Stimulated activated CD4-positive, alpha-beta T cell treated with anti-CD3 and anti-CD28 coated beads, Interleukin-1b, Interleukin-23, amount 100 ng/mL, for 4 hours (primary cell): ENCODE data around the gene RFT1.

ENCODE experiments used
- DNase-seq, 2 donors: peaks; one replicate each; pipeline ENCODE4 v3.0.0-alpha.2; 2020; ENCODE audit warnings: low read depth in 2 of 2

The RFT1 gene

GRCh38 chr3:53091011-53091410 is 39.2 kb downstream of the RFT1 start:
- DNase-seq, result no peak

DNA sequence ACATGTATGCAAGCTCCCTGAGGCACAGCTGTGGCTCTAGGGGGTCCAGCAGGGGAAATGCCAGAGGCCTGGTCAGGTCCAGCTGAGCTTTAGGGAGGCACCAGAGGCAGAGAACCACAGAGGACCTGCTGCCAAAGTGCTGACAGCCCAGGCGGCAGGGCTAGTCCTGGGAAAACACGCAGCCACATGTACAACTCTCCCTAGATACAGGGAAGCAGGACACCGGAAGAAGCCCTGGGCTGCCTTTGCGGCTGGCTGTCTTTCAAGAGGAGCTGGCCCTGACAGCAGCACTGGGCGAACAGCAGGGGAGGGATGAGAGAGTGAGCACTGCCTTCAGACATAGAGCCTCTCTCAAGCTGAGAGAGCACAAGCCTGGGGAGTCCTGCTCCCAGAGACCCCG is 40.7 kb downstream of the RFT1 start:
- DNase-seq, result no peak

GRCh38 chr3:53085476-53085875 is 44.8 kb downstream of the RFT1 start:
- no peak for DNase-seq

GRCh38 chr3:53084310-53085001 is 45.8 kb downstream of the RFT1 start:
- no peak for DNase-seq

- no peak for DNase-seq
Measured at GRCh38 chr3:53083949-53084309, 46.3 kb downstream of the RFT1 start.

DNA sequence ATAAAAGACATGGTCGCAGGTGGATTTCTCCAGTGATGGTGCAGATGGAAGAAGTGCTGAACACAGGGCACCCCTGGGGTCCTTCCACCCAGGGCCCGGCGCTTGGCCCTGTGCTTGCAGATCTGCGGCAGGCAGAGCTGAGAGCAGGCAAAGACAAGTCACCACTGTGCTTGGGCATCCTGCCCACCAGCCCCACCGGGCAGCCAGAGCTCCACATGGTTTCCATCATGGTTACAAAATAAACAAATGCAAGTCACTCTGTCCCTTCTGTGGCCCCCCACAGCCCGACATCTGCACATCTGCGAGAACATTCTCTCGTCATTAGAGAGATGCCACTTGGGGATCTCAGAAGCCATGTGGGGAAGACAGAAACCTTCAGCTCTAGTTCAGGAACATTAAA is 46.7 kb downstream of the RFT1 start:
- no peak for DNase-seq

GRCh38 chr3:53082736-53083135 is 47.5 kb downstream of the RFT1 start:
- DNase-seq, result no peak

DNA sequence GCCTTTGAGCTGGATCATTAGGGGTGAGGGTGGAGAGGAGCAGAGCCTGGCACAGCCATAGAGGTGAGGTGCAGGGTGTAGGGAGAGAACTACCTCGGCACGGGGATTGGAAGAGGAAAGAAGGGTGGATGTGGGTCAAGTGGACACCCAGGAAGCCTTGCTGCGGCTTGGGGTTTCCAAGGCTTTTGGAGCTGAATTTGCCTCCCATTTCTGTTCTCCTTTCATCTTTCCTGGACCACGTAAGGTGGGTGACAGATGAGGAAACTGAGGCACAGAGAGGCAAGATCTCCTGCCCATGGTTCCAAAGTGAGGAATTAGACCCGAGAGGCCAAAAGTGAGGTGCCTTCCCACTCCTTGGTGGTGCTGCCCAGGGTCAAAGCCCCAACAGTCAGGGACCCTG is 48.9 kb downstream of the RFT1 start:
- no peak for DNase-seq

DNA sequence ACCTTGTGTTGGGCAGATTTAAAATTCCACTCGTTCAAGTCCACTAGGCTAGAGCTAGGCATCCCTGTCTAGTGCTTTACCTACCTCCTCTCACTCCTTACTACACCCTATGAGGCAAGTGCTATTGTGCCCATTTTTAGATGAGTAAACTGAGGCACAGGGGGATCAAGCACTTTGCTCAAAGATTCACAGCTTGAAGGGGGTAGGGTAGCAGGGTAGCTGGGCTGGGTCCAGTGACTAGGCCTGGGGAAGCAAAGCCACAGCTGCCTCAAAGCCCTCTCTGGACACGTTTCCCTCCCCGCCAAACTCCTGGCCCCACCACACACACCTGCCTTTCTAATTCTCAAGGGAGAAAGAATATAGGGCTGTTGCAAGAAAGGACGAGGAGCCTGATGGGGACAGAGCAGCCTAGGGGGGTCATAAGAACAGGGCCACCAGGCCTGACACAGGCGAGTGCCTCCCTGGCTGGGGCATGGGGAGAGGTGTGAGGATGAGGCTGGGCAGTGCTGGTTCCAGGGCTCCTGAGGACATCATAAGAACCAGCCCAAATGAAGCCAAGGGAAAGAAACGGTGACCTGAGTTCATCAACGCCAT is 49.5 kb downstream of the RFT1 start:
- no peak for DNase-seq

DNA sequence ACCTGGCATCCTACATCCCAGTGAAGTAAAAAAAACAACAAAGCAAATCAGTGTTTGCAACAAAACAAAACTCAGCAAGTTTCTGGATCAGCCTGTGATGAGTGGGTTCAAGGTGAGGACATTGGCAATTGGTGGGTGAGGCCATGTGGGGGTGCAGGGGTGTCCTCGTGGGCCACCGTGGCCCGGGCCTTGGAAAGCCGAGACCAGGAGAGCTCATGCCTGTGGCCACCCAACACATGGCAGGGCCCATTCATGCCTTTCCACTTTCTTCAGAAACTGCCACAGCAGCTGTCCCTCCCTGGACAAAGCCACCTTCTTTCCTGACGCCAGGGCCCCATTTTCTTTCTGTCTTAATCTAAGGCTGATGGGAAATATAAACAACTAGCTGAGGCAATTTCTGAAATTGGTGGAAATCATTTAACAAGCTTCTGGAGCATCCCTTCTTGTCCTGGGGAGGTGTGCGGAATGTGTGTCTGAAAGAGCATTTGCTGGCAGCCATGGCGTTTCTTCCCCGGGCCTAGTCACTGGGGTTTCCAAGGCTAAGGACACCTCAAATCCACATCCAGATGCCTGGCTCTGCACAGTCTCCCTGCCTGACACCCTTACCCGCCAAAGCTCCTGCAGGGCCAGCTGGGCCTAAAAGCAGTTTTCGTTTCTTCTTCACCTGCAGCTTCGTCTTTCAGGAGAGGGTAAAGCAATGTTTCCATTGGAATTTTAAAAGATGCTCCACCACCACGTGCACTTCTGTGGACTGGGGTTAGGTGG is 50.3 kb downstream of the RFT1 start:
- DNase-seq, result no peak

DNA sequence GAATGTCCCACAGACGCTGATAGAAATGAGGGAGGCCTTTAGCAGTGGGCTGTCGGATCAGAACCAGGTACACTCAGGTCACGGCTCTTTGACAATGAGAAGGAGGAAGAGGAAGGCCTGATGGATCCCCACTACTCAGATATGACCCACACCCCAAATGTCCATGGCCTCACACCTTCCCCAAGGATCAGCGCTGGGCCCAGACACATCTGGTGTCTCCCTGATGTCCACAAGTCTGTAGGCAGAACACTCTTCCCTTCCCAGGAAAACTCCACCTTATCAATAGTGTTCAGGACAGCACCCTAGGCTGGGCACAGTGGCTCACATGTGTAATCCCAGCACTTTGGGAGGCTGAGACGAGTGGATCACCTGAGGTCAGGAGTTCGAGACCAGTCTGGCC is 51.1 kb downstream of the RFT1 start:
- DNase-seq, result no peak

- no peak for DNase-seq
Measured at GRCh38 chr3:53078656-53079055, 51.6 kb downstream of the RFT1 start.

DNA sequence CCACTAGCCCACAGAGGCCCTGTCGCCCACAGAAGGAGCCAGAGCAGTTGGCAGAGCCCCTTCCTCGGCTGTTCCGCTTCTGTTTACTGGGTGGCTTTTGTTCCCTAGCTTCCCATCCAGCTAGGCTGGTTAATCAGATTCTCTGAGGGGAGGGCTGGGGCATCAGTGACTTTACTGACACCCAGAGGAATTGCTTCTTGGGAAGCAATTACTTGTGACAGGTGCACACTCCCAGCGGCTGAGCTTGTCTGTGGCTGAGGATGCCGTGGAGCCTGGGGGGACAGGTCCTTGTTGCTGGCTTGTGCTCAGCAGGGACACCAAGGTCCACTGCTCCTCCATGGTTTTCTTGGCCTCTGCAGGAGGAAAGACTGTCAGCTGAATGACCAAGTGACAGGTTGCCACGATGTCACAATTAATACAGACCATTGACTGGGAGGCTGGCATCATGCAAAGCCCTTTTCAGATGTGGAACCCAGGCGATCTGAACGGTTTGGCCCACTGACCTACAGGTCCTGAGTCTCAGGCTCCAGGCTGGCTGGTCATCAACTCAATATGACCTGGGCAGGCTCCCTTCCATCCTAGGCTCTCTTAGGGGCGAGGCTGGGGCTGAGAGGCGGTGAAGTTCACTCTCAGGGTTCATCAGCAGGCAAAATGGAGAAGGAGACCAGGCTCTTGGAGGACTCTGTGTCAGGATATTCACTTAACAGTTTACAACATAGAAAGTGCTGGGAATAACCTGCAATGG is 52.6 kb downstream of the RFT1 start:
- DNase-seq, result no peak

DNA sequence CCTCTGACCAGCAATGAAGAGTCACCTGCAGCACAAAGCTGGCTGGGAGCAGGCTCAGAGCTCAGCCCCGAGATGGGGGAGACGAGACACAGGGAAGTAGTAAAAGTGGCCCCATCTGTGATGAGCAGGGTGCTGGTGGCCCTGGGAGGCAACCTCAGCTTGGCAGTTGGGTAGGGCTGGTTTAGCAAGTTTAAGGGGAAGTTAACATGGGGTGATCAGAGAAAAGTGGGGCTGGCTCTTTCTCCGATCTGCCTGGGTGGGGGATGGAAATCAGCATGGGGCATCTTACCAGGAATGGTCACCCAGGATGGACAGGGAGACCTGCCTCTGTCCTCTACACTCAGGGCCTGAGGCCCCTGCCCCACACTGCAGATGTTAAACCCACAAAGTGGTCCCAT is 54.5 kb downstream of the RFT1 start:
- no peak for DNase-seq

DNA sequence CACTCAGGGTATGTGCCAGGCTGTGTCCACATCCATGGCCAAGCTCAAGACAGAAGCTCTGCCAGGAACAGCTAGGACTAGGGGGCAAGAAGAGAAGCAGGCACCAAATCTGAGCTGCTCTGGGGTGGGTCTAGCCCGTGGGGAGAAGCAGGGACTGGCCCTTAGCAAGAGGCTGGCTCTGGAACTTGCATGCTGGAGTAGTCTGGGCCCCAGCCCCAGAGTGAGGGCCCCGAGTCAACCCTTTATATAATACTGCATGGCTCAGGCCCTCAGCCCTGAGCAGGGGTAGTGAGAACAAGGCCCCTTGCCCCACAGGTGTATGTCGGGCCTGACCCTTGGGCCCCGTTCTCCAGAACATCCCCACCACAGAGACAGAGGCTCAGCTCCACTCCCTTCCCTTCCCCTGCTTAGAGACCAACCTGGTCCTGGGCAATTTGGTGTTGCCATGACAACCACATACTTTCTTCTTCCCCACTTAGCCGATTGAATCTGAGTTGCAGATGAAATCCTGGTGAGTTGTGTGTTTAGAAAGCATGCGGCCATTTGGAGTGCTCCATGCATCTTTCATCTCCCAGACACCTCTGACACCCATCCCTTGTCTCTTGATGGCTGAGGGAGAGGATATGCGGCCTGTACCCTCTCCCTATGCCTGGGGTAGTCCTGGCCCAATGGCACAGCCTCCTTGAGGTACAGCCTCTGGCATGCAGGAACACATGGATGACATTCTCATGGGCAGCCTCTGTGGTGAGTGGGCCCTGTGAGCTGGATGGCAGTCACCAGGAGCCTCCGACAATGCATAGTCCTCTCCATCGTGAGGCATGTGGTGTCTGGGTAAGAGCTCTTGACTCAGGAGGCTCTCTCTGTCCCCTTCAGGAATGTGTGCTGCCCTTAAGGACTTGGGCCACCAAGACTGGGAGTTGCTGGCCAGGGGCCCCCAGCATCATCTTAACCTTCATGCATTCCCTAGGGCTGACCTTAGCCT is 55.2 kb downstream of the RFT1 start:
- DNase-seq, result no peak

DNA sequence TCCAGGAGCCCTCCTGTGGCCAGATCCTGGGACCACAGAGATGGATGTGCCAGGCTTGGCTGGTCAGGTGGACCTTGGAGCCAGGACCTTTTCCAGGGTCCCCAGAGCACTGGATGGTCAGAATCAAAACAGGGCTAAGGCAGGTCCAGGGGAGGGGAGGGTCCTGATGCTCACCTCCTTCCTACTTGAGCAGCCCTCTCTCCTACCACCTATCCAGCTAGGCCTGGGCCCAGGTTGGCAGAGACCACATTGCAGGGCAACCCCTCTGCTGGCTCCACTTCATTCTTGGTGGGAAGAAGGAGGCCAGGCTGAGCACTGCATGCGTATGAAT is 55.9 kb downstream of the RFT1 start:
- DNase-seq, result no peak

GRCh38 chr3:53073553-53074365 is 56.5 kb downstream of the RFT1 start:
- DNase-seq, result no peak

DNA sequence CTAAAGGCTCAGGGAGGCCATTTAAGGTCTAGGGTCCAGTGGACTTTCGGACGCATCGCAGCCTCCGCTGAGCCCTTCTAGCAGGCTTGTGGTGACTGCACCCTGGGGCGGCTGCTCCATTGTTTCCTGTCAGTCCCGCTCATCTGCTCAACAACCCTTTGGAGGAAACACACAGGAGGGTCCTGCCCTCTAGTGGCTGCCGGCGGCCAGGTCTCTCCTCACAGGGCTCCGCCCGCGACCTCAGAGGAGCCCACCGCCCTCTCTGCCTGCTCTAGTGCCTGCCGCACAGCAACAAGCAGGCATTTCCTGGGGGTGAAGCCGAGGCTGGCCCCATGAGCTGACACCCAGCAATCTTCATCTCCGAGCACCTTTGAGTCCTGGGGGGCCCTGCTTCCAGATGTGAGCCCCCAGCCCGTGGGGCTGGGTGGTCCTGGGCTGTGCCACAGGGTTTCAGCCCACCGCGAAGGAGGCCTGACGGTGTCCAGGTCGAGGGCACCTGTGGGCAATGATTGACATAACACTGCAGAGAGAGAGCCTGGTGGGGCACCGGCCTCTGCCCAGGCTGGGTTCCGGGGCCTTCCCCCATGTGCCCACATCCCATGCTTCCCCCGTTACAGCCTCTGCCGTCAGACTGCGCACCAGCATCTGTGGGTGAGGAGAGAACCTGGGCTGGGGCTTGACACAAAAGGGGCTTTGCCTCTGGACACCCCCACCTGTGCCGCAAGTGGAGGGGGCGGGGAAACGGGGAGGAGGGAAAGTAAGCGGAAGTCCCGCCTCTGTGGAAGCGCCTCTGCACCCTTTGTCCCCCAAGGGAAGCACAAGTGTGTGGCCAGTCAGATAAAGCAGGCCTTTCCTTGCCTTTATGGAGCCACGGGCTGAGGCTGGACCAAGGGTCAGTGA is 57.3 kb downstream of the RFT1 start:
- peak; percentile 77 to 80 for DNase-seq

- DNase-seq, result no peak
Measured at GRCh38 chr3:53071882-53072431, 58.3 kb downstream of the RFT1 start.
